ENCODE measurements around the gene IGSF23. TPM values are rescaled to one million over a fixed set of nuclear protein-coding genes. Genes with fewer than 3 reads are reported as not detected.

IGSF23 gene
- 10 to 100 TPM in 3 of 6 experiments, 1 to 10 TPM in 3; 4.4 to 15.2 (median 9.0) TPM for total RNA-seq
- long read RNA-seq, partial matches to known transcripts = 4 of 8 reads
- long read RNA-seq, other reads (novel, unspliced or antisense) = 4 of 8 reads

- ATAC-seq = peak; percentile 39 to 70 (median 50)
- Histone ChIP-seq H3K4me3 (peak within 1 kb of the TSS in 2 of 3 donors; percentile 45 to 62), H3K27me3 (no peaks in the 10 kb centered on the region), H3K27ac (peak within 1 kb of the TSS; percentile 82 to 94 (median 90)), H3K9me3 (no peaks in the 10 kb centered on the region), H3K36me3 (no peaks in the 10 kb centered on the region), H3K4me1 (peaks cover 2 to 58% (median 23%) of the 10 kb centered on the region in 4 donors)
- TF ChIP-seq CTCF (IDR thresholded peaks at IDR 0.05) (no peak), POLR2A (IDR thresholded peaks at IDR 0.05) (peak; percentile 61)
- 36% methylated on average over 11 of the region's 25 CpGs for WGBS (ENCODE audit: insufficient coverage, low coverage, low lambda C conversion rate, missing lambda C conversion rate)
- DNase-seq = peak in 1 of 3 donors; percentile 70
- intact Hi-C loops (cut with DNase I) = no loop called here
These were observed at the start of gene IGSF23 for GRCh38 chr19:44613295-44614178. Gene IGSF23, plus strand, starts transcription at chr19:44613563. Its CDS starts 83 bp downstream, at chr19:44613646.

GRCh38 chr19:44566984-44567383 lies 46.4 kb upstream of the IGSF23 start:
- 35% methylated on average over 5 of the region's 5 CpGs for WGBS (ENCODE audit: insufficient coverage, low coverage, low lambda C conversion rate, missing lambda C conversion rate)
- TF ChIP-seq CTCF (IDR thresholded peaks at IDR 0.05) (no peak), POLR2A (IDR thresholded peaks at IDR 0.05) (no peak)
- no peak overlapping the region for H3K27ac ChIP-seq
- no peak for DNase-seq
- intact Hi-C loops (cut with DNase I) = no loop called here
- H3K27me3 ChIP-seq = no peaks in the 10 kb centered on the region
- peaks cover 0 to 7% (median 3%) of the 10 kb centered on the region in 4 donors for H3K4me1 ChIP-seq
- ATAC-seq = no peak
- H3K4me3 ChIP-seq = no peak overlapping the region
- H3K9me3 ChIP-seq = no peaks in the 10 kb centered on the region
- no peaks in the 10 kb centered on the region for H3K36me3 ChIP-seq

- intact Hi-C loops (cut with DNase I) = no loop called here
- H3K4me1 ChIP-seq = peaks cover 0 to 13% (median 6%) of the 10 kb centered on the region in 4 donors
- no peak overlapping the region for H3K27ac ChIP-seq
- TF ChIP-seq POLR2A (IDR thresholded peaks at IDR 0.05) (no peak), CTCF (IDR thresholded peaks at IDR 0.05) (no peak)
- no peaks in the 10 kb centered on the region for H3K36me3 ChIP-seq
- no peaks in the 10 kb centered on the region for H3K27me3 ChIP-seq
- DNase-seq (no peak), ATAC-seq (no peak)
- no peaks in the 10 kb centered on the region for H3K9me3 ChIP-seq
- no peak overlapping the region for H3K4me3 ChIP-seq
- WGBS (ENCODE audit: insufficient coverage, low coverage, low lambda C conversion rate, missing lambda C conversion rate) = 48% methylated on average over 2 of the region's 2 CpGs
These were observed 45.6 kb upstream of the IGSF23 start for GRCh38 chr19:44567745-44568144.

GRCh38 chr19:44570603-44570983 lies 42.8 kb upstream of the IGSF23 start:
- WGBS (ENCODE audit: insufficient coverage, low coverage, low lambda C conversion rate, missing lambda C conversion rate) = 39% methylated on average over 3 of the region's 3 CpGs
- H3K4me1 ChIP-seq = peaks cover 0 to 13% (median 6%) of the 10 kb centered on the region in 4 donors
- no peak for DNase-seq
- no peak overlapping the region for H3K4me3 ChIP-seq
- ATAC-seq = no peak
- TF ChIP-seq CTCF (IDR thresholded peaks at IDR 0.05) = no peak
- TF ChIP-seq POLR2A (IDR thresholded peaks at IDR 0.05) = no peak
- intact Hi-C loops (cut with DNase I) = loop anchor here in 1 of 2 donors (10.0 kb wide), 1 partner anchor 194 kb away; no protein-coding TSS in a partner anchor
- H3K36me3 ChIP-seq = no peaks in the 10 kb centered on the region
- no peaks in the 10 kb centered on the region for H3K9me3 ChIP-seq
- no peaks in the 10 kb centered on the region for H3K27me3 ChIP-seq
- no peak overlapping the region for H3K27ac ChIP-seq
